Keratinocyte (primary cell): ENCODE measurements around the gene TMEFF2. TPM values are rescaled to one million over a fixed set of nuclear protein-coding genes. Genes with fewer than 3 reads are reported as not detected.

Experiments
- DNase-seq: peaks from one replicate; pipeline ENCODE4 v3.0.0-alpha.2; 2011; ENCODE audit warnings: low read depth, missing footprints, low spot score
- FAIRE-seq: peaks from 2 replicates; lab custom pipeline; 2011; peaks lifted over from hg19 to GRCh38; lab: Jason Lieb, UNC
- H2AFZ ChIP-seq: 2 replicates; pipeline ENCODE4 v1.6.0; 2012; ENCODE audit warnings: low read length, control low read depth, inconsistent platforms; ENCODE audit not compliant: control insufficient read depth
- H3K27ac ChIP-seq: 2 replicates; pipeline ENCODE4 v1.5.1; 2011; ENCODE audit warnings: low read length; ENCODE audit not compliant: control insufficient read depth, insufficient read depth
- H3K27me3 ChIP-seq: 3 replicates; pipeline ENCODE4 v1.6.0; 2011; ENCODE audit warnings: low read length; ENCODE audit not compliant: control insufficient read depth, insufficient read depth; ENCODE audit errors: extremely low read depth
- H3K36me3 ChIP-seq, 2 experiments: 2 replicates in 1 of 2; 3 replicates in 1 of 2; pipeline ENCODE4 v1.5.1; 2011; ENCODE audit warnings: low read length in 2 of 2, mild to moderate bottlenecking in 1 of 2; ENCODE audit not compliant: control insufficient read depth in 2 of 2, insufficient read depth in 2 of 2; ENCODE audit errors: extremely low read depth in 1 of 2
- H3K4me1 ChIP-seq: 3 replicates; pipeline ENCODE4 v1.5.1; 2011; ENCODE audit warnings: low read length; ENCODE audit not compliant: control insufficient read depth, insufficient read depth; ENCODE audit errors: extremely low read depth
- H3K4me2 ChIP-seq: 3 replicates; pipeline ENCODE4 v1.6.0; 2011; ENCODE audit warnings: low read depth, low read length; ENCODE audit not compliant: control insufficient read depth, insufficient read depth; ENCODE audit errors: extremely low read depth
- H3K4me3 ChIP-seq, 3 experiments: fragments of 200-600 bp in 1 of 3; sonication (generic) in 1 of 3; 2 replicates in 2 of 3; 3 replicates in 1 of 3; pipeline ENCODE4 v1.5.1; 2011 to 2016; ENCODE audit warnings: low read length in 3 of 3, mild to moderate bottlenecking in 3 of 3, control low read depth in 2 of 3, inconsistent platforms in 1 of 3, low read depth in 1 of 3, mixed read lengths in 1 of 3, mixed run types in 1 of 3, moderate library complexity in 1 of 3; ENCODE audit not compliant: control insufficient read depth in 2 of 3, insufficient read depth in 2 of 3; ENCODE audit errors: extremely low read depth in 1 of 3
- H3K79me2 ChIP-seq: 2 replicates; pipeline ENCODE4 v1.6.0; 2012; ENCODE audit warnings: low read length; ENCODE audit not compliant: control insufficient read depth, insufficient read depth
- H3K9ac ChIP-seq: 3 replicates; pipeline ENCODE4 v1.6.0; 2011; ENCODE audit warnings: low read length; ENCODE audit not compliant: control insufficient read depth, insufficient read depth; ENCODE audit errors: extremely low read depth
- H3K9me1 ChIP-seq: 3 replicates; pipeline ENCODE4 v1.6.0; 2011; ENCODE audit warnings: low read length; ENCODE audit not compliant: control insufficient read depth, insufficient read depth; ENCODE audit errors: extremely low read depth
- H3K9me3 ChIP-seq: 2 replicates; pipeline ENCODE4 v1.5.1; 2012; ENCODE audit warnings: low read depth, low read length; ENCODE audit not compliant: control insufficient read depth
- H4K20me1 ChIP-seq: 3 replicates; pipeline ENCODE4 v1.6.0; 2011; ENCODE audit warnings: low read length; ENCODE audit not compliant: control insufficient read depth, insufficient read depth; ENCODE audit errors: extremely low read depth
- CTCF ChIP-seq, 3 experiments: IDR thresholded peaks in 1 of 3; conservative IDR thresholded peaks in 1 of 3; optimal IDR thresholded peaks in 1 of 3; 2 replicates in 2 of 3; 3 replicates in 1 of 3; pipeline versions ENCODE3 to v1.5.1; 2011; ENCODE audit warnings: low read length in 3 of 3, mild to moderate bottlenecking in 3 of 3, moderate library complexity in 2 of 3, control low read depth in 1 of 3, inconsistent platforms in 1 of 3; ENCODE audit not compliant: insufficient read depth in 2 of 3; ENCODE audit errors: extremely low read depth in 1 of 3
- EZH2 ChIP-seq: IDR thresholded peaks from one replicate; pipeline ENCODE4 v1.6.1; 2012; ENCODE audit warnings: inconsistent platforms, mild to moderate bottlenecking, low read length, moderate library complexity
- dilution Hi-C: fragments of 300-500 bp; cut with MboI; formaldehyde crosslinking; loops from one replicate; pipeline ENCODE4 v1.7.0; 2020; ENCODE audit warnings: low sequenced_read_pairs; ENCODE audit not compliant: extremely low pct_ligation_motif_present
- polyA plus RNA-seq, 5 experiments: library from polyadenylated mRNA; depleted of rRNA in 3 of 5; stranded (reverse) in 3 of 5; stranded (forward) in 1 of 5; unstranded in 1 of 5; fragments of >200 nt; gene quantifications; 1 replicate in 1 of 5; 2 replicates in 3 of 5; 3 replicates in 1 of 5; pipeline versions ENCODE4 v1.2.1 to v1.2.3, GENCODE V29; 2011 to 2012; ENCODE audit warnings: missing spikeins in 2 of 5, low read depth in 1 of 5, low replicate concordance in 1 of 5

The TMEFF2 gene
- polyA plus RNA-seq, 1 donor (not counting 4 experiments of a cell fraction or from before 2014, with no cell fraction given) = not detected

GRCh38 chr2:191983186-191983585 lies 211.5 kb downstream of the TMEFF2 start:
- Histone ChIP-seq H3K27me3 (no peaks in the 10 kb centered on the region), H3K9me3 (no peaks in the 10 kb centered on the region), H3K36me3 (no peaks in the 10 kb centered on the region), H3K27ac (no peak overlapping the region), H3K79me2 (no peaks in the 10 kb centered on the region), H3K9ac (no peak overlapping the region), H3K4me1 (no peaks in the 10 kb centered on the region), H3K9me1 (no peaks in the 10 kb centered on the region), H4K20me1 (no peaks in the 10 kb centered on the region), H3K4me2 (no peak overlapping the region), H3K4me3 (no peak overlapping the region), H2AFZ (no peak overlapping the region)
- no peak for TF ChIP-seq EZH2
- dilution Hi-C loops = no loop called here
- FAIRE-seq (no peak), DNase-seq (no peak)

GRCh38 chr2:191981706-191982105 lies 213.0 kb downstream of the TMEFF2 start:
- Histone ChIP-seq H3K9me3 (no peaks in the 10 kb centered on the region), H3K36me3 (no peaks in the 10 kb centered on the region), H3K9ac (no peak overlapping the region), H3K4me1 (no peaks in the 10 kb centered on the region), H3K4me2 (no peak overlapping the region), H4K20me1 (no peaks in the 10 kb centered on the region), H3K79me2 (no peaks in the 10 kb centered on the region), H3K27me3 (no peaks in the 10 kb centered on the region), H3K27ac (no peak overlapping the region), H3K9me1 (no peaks in the 10 kb centered on the region), H3K4me3 (no peak overlapping the region), H2AFZ (no peak overlapping the region)
- TF ChIP-seq EZH2 (no peak), CTCF (optimal IDR thresholded peaks at IDR 0.05 in 1 of 3, IDR thresholded peaks at IDR 0.05 in 1 of 3, conservative IDR thresholded peaks at IDR 0.05 in 1 of 3; ENCODE audit: extremely low read depth in 1 of 3, insufficient read depth in 2 of 3, low read length in 3 of 3) (no peak)
- DNase-seq (no peak), FAIRE-seq (no peak)
- dilution Hi-C loops = no loop called here

GRCh38 chr2:191980483-191980882 lies 214.2 kb downstream of the TMEFF2 start:
- no peaks in the 10 kb centered on the region for H3K4me1 ChIP-seq
- H3K36me3 ChIP-seq = no peaks in the 10 kb centered on the region
- H3K9ac ChIP-seq = no peak overlapping the region
- H3K9me3 ChIP-seq = no peaks in the 10 kb centered on the region
- no peak for TF ChIP-seq CTCF (optimal IDR thresholded peaks at IDR 0.05 in 1 of 3, IDR thresholded peaks at IDR 0.05 in 1 of 3, conservative IDR thresholded peaks at IDR 0.05 in 1 of 3; ENCODE audit: extremely low read depth in 1 of 3, insufficient read depth in 2 of 3, low read length in 3 of 3)
- no peak for TF ChIP-seq EZH2
- no peaks in the 10 kb centered on the region for H3K9me1 ChIP-seq
- dilution Hi-C loops = no loop called here
- peak; percentile 13 for FAIRE-seq
- H3K4me2 ChIP-seq = no peak overlapping the region
- no peak overlapping the region for H3K27ac ChIP-seq
- H3K79me2 ChIP-seq = no peaks in the 10 kb centered on the region
- H2AFZ ChIP-seq = no peak overlapping the region
- no peak overlapping the region for H3K4me3 ChIP-seq
- no peaks in the 10 kb centered on the region for H3K27me3 ChIP-seq
- no peaks in the 10 kb centered on the region for H4K20me1 ChIP-seq
- DNase-seq = no peak
